ENCODE measurements around the gene KIDINS220. TPM values are rescaled to one million over a fixed set of nuclear protein-coding genes. Genes with fewer than 3 reads are reported as not detected.

KIDINS220 gene
- total and polyA plus RNA-seq, 2 of the 13 experiments (the other 11 are each of a cell fraction or from before 2014, with no cell fraction given): 25.2 to 32.3 TPM

GRCh38 chr2:8836971-8837794 lies at the start of gene KIDINS220 (continued):
- no peak for TF ChIP-seq NR2F1 (CRISPR knock-in tag; IDR thresholded peaks at IDR 0.05)
- TF ChIP-seq POLR2G (IDR thresholded peaks at IDR 0.05; ENCODE audit: low read depth, low read length): peak; percentile 90
- TF ChIP-seq WIZ (CRISPR knock-in tag; IDR thresholded peaks at IDR 0.05): peak; percentile 77
- TF ChIP-seq, protein P1, sequence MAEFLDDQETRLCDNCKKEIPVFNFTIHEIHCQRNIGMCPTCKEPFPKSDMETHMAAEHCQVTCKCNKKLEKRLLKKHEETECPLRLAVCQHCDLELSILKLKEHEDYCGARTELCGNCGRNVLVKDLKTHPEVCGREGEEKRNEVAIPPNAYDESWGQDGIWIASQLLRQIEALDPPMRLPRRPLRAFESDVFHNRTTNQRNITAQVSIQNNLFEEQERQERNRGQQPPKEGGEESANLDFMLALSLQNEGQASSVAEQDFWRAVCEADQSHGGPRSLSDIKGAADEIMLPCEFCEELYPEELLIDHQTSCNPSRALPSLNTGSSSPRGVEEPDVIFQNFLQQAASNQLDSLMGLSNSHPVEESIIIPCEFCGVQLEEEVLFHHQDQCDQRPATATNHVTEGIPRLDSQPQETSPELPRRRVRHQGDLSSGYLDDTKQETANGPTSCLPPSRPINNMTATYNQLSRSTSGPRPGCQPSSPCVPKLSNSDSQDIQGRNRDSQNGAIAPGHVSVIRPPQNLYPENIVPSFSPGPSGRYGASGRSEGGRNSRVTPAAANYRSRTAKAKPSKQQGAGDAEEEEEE (CRISPR knock-in tag; IDR thresholded peaks at IDR 0.05; ENCODE audit: borderline replicate concordance): 0 out of 2 replicates have a peak, but pooled peaks have one; percentile 46
- no peak for TF ChIP-seq PRDM10 (CRISPR knock-in tag; IDR thresholded peaks at IDR 0.05; ENCODE audit: low read depth)
- TF ChIP-seq, protein P2, sequence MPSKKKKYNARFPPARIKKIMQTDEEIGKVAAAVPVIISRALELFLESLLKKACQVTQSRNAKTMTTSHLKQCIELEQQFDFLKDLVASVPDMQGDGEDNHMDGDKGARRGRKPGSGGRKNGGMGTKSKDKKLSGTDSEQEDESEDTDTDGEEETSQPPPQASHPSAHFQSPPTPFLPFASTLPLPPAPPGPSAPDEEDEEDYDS (CRISPR knock-in tag; IDR thresholded peaks at IDR 0.05): peak; percentile 72
- TF ChIP-seq POGZ (CRISPR knock-in tag; IDR thresholded peaks at IDR 0.05): peak; percentile 93
- TF ChIP-seq ZNF614 (CRISPR knock-in tag; IDR thresholded peaks at IDR 0.05; ENCODE audit: borderline replicate concordance): peak; percentile 31; the same call in 1 of the 2 replicates
- 0 out of 2 replicates have a peak, but pooled peaks have one; percentile 44 for TF ChIP-seq ZNF609 (CRISPR knock-in tag; IDR thresholded peaks at IDR 0.05; ENCODE audit: borderline replicate concordance)
- TF ChIP-seq, protein P3, sequence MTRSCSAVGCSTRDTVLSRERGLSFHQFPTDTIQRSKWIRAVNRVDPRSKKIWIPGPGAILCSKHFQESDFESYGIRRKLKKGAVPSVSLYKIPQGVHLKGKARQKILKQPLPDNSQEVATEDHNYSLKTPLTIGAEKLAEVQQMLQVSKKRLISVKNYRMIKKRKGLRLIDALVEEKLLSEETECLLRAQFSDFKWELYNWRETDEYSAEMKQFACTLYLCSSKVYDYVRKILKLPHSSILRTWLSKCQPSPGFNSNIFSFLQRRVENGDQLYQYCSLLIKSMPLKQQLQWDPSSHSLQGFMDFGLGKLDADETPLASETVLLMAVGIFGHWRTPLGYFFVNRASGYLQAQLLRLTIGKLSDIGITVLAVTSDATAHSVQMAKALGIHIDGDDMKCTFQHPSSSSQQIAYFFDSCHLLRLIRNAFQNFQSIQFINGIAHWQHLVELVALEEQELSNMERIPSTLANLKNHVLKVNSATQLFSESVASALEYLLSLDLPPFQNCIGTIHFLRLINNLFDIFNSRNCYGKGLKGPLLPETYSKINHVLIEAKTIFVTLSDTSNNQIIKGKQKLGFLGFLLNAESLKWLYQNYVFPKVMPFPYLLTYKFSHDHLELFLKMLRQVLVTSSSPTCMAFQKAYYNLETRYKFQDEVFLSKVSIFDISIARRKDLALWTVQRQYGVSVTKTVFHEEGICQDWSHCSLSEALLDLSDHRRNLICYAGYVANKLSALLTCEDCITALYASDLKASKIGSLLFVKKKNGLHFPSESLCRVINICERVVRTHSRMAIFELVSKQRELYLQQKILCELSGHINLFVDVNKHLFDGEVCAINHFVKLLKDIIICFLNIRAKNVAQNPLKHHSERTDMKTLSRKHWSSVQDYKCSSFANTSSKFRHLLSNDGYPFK (CRISPR knock-in tag; IDR thresholded peaks at IDR 0.05; ENCODE audit: borderline replicate concordance): peak; percentile 61; the same call in 1 of the 2 replicates
- 0 out of 2 replicates have a peak, but pooled peaks have one; percentile 47 for TF ChIP-seq HES4 (CRISPR knock-in tag; IDR thresholded peaks at IDR 0.05; ENCODE audit: borderline replicate concordance)
- 0 out of 2 replicates have a peak, but pooled peaks have one; percentile 33 for TF ChIP-seq HOXD1 (CRISPR knock-in tag; IDR thresholded peaks at IDR 0.05)

All from HepG2 (cell line).